ENCODE data around the gene LIN7B. TPM values are rescaled to one million over a fixed set of nuclear protein-coding genes. Genes with fewer than 3 reads are reported as not detected.
A peak's percentile ranks its signal among the peaks of the same experiment; 100 is the strongest.

The LIN7B gene
- total and polyA plus RNA-seq, 9 of the 15 experiments (the other 6 are each of a cell fraction or from before 2014, with no cell fraction given) = 0.89 to 15.7 (median 4.0) TPM

DNA sequence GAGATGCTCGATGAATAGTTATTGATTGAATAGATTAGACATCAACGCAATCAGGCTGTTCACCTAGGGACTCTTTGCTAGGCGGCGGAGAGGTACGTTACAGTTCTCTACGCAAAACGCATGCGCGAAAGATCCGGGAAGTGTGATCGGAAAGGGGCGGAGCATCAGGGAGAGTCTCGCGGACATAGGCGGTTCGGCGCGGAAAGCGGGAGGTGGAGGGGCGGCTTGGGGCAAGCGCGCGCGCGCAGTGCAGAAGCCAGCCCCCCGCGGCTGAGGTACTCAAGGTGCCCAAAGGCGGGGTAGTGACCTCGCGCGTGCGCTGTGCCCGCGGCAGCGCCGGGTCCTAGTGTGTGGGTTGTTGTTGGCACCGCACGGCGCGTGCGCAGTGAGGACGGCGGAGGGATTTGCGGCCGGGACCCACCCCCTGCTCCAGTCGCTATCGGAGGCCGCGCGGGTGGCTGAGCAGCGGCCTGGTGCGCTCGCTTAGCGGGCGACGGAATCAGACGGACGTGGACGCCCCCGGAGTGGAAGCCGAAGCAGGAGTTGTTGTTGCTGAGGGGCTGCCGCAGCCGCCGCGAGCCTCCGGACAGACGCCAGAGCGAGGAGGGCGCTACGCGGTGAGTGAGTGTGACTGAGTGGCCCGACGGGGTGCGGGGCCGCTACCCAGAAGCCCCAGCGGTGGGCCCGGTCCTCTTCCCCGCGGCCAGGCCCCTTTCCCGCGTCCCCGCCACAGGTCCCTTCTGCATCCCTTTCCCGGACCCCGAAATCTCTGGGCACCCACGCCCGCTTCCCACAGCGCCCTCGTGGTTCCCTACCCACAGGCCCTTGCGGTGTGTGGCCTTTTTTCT lies 28.9 kb upstream of the LIN7B start, which contains the start of gene SNRNP70 (continued):
- no peak for TF ChIP-seq PCBP2 (IDR thresholded peaks at IDR 0.05; ENCODE audit: low read depth, low read length, poor library complexity, severe bottlenecking)
- TF ChIP-seq MYBL2 (IDR thresholded peaks at IDR 0.05; ENCODE audit: low read depth) = no peak
- TF ChIP-seq MYBL2 (CRISPR knock-in tag; IDR thresholded peaks at IDR 0.05; ENCODE audit: borderline replicate concordance) = no peak
- TF ChIP-seq PML (IDR thresholded peaks at IDR 0.05; ENCODE audit: low read length) = peak; percentile 67; the same call in 1 of the 2 replicates
- TF ChIP-seq, protein P1, sequence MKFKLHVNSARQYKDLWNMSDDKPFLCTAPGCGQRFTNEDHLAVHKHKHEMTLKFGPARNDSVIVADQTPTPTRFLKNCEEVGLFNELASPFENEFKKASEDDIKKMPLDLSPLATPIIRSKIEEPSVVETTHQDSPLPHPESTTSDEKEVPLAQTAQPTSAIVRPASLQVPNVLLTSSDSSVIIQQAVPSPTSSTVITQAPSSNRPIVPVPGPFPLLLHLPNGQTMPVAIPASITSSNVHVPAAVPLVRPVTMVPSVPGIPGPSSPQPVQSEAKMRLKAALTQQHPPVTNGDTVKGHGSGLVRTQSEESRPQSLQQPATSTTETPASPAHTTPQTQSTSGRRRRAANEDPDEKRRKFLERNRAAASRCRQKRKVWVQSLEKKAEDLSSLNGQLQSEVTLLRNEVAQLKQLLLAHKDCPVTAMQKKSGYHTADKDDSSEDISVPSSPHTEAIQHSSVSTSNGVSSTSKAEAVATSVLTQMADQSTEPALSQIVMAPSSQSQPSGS (CRISPR knock-in tag; IDR thresholded peaks at IDR 0.05) = no peak
- peak; percentile 80 for TF ChIP-seq HMGN3 (IDR thresholded peaks at IDR 0.05; ENCODE audit: borderline replicate concordance, extremely low read depth, insufficient read length, low read depth, low read length)
- TF ChIP-seq TCF7L2 (IDR thresholded peaks at IDR 0.05; ENCODE audit: low read depth, low read length) = no peak
- TF ChIP-seq JUNB (CRISPR knock-in tag; conservative IDR thresholded peaks at IDR 0.05) = no peak
- TF ChIP-seq DACH1 (IDR thresholded peaks at IDR 0.05; ENCODE audit: partially characterized antibody) = no peak
- no peak for TF ChIP-seq CBFB (CRISPR knock-in tag; IDR thresholded peaks at IDR 0.05)
- TF ChIP-seq ARID1B (IDR thresholded peaks at IDR 0.05) = peak; percentile 23; the same call in 1 of the 2 replicates
- TF ChIP-seq NFIX (CRISPR knock-in tag; IDR thresholded peaks at IDR 0.05; ENCODE audit: low read depth) = peak; percentile 51; the same call in 1 of the 2 replicates
- no peak for TF ChIP-seq ZKSCAN3 (CRISPR knock-in tag; IDR thresholded peaks at IDR 0.05)
